Panc1 (cell line): ENCODE measurements around the gene NGB.

Experiments
- CTCF ChIP-seq: fragments of 450-650 bp; IDR thresholded peaks from 2 replicates; pipeline ENCODE4 v1.5.1; 2017; ENCODE audit warnings: mild to moderate bottlenecking
- REST ChIP-seq, 2 experiments: IDR thresholded peaks; 2 replicates each; pipeline ENCODE4 v1.6.1; 2011 to 2012; ENCODE audit warnings: low read depth in 2 of 2, control low read depth in 1 of 2, low read length in 1 of 2, mild to moderate bottlenecking in 1 of 2, moderate library complexity in 1 of 2; ENCODE audit not compliant: insufficient read depth in 1 of 2
- TCF7L2 ChIP-seq: IDR thresholded peaks from 2 replicates; pipeline ENCODE4 v1.6.1; 2011; ENCODE audit warnings: mild to moderate bottlenecking, low read depth, low read length, inconsistent platforms

- TF ChIP-seq CTCF (no peak), REST (IDR thresholded peaks at IDR 0.05; ENCODE audit: insufficient read depth in 1 of 2, low read depth in 2 of 2, low read length in 1 of 2) (no peak), TCF7L2 (no peak)
These were observed 469 bp downstream of the NGB start for GRCh38 chr14:77270361-77271112.
